Prostate gland (tissue), 2 donors: Measurements from ENCODE around the gene INPP5E.

Experiments
- POLR2A ChIP-seq: fragments of 450-650 bp; IDR thresholded peaks from one replicate; pipeline ENCODE4 v1.6.1; 2016; ENCODE audit warnings: antibody characterized with exemption, mild to moderate bottlenecking
- TF ChIP-seq, protein P1 (sequence below), 4 experiments: fragments of 200-600 bp in 2 of 4; fragments of 450-650 bp in 2 of 4; sonication (generic) in 2 of 4; IDR thresholded peaks; 1 replicate in 3 of 4; 2 replicates in 1 of 4; pipeline ENCODE4 v1.5.1; 2016 to 2019; ENCODE audit warnings: antibody characterized with exemption in 4 of 4, mild to moderate bottlenecking in 2 of 4, moderate library complexity in 2 of 4

DNA sequence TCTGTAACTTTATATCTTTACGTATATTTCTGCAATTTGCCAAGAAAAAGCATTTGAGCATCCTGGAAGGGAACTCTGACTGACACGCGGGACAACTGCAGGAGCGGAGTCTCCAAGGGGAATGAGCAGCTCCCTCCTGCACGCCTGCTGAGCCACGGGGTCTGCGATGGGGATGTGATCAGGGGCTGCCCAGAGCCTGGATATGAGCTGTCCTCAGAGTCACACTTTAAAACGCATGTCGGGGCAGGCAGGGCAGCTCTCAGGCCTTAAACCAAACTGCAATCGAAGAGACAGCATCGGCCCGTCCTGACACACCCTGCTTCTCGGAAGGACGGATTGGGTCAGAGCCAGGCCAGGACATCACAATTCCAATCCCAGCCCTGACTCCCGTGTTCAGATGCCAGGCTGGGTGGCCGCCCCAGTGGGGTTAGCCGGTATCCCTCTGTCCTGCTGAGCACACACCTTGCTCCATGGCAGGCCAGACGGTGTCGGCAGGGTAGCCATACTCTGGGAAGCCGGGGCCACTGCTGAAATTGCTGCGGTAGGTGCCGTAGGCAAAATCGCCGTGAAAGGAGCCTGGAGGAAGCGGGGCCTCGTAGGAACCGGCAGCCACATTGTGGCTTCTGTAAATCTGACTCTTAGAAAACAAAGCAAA, 26.0 kb upstream of the INPP5E start:
- TF ChIP-seq, protein P1, sequence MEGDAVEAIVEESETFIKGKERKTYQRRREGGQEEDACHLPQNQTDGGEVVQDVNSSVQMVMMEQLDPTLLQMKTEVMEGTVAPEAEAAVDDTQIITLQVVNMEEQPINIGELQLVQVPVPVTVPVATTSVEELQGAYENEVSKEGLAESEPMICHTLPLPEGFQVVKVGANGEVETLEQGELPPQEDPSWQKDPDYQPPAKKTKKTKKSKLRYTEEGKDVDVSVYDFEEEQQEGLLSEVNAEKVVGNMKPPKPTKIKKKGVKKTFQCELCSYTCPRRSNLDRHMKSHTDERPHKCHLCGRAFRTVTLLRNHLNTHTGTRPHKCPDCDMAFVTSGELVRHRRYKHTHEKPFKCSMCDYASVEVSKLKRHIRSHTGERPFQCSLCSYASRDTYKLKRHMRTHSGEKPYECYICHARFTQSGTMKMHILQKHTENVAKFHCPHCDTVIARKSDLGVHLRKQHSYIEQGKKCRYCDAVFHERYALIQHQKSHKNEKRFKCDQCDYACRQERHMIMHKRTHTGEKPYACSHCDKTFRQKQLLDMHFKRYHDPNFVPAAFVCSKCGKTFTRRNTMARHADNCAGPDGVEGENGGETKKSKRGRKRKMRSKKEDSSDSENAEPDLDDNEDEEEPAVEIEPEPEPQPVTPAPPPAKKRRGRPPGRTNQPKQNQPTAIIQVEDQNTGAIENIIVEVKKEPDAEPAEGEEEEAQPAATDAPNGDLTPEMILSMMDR (IDR thresholded peaks at IDR 0.05): no peak
- TF ChIP-seq POLR2A: no peak
